Measurements from ENCODE around the gene CYP24A1.

- TF ChIP-seq EZH2 (IDR thresholded peaks at IDR 0.05; ENCODE audit: borderline replicate concordance, low read depth, low read length, severe bottlenecking) (no peak), CTCF (IDR thresholded peaks at IDR 0.05; ENCODE audit: borderline replicate concordance, extremely low read depth, low read length, poor library complexity, severe bottlenecking) (no peak)
These were observed 44.4 kb downstream of the CYP24A1 start for GRCh38 chr20:54129350-54129749.
